Thyroid gland (tissue), 4 donors: ENCODE data around the gene ANXA2.
A peak's percentile ranks its signal among the peaks of the same experiment; 100 is the strongest.

Source experiments
- POLR2A ChIP-seq, 2 donors: fragments of 450-650 bp; IDR thresholded peaks; one replicate each; pipeline ENCODE4 v1.6.1; 2017; ENCODE audit warnings: antibody characterized with exemption in 2 of 2, mild to moderate bottlenecking in 2 of 2, moderate library complexity in 1 of 2
- TF ChIP-seq, protein P1 (sequence below), 6 experiments: fragments of 200-600 bp in 3 of 6; fragments of 450-650 bp in 3 of 6; sonication (generic) in 3 of 6; IDR thresholded peaks; one replicate each; pipeline ENCODE4 v1.5.1; 2016 to 2019; ENCODE audit warnings: antibody characterized with exemption in 6 of 6, mild to moderate bottlenecking in 2 of 6, inconsistent platforms in 1 of 6, moderate library complexity in 1 of 6

DNA sequence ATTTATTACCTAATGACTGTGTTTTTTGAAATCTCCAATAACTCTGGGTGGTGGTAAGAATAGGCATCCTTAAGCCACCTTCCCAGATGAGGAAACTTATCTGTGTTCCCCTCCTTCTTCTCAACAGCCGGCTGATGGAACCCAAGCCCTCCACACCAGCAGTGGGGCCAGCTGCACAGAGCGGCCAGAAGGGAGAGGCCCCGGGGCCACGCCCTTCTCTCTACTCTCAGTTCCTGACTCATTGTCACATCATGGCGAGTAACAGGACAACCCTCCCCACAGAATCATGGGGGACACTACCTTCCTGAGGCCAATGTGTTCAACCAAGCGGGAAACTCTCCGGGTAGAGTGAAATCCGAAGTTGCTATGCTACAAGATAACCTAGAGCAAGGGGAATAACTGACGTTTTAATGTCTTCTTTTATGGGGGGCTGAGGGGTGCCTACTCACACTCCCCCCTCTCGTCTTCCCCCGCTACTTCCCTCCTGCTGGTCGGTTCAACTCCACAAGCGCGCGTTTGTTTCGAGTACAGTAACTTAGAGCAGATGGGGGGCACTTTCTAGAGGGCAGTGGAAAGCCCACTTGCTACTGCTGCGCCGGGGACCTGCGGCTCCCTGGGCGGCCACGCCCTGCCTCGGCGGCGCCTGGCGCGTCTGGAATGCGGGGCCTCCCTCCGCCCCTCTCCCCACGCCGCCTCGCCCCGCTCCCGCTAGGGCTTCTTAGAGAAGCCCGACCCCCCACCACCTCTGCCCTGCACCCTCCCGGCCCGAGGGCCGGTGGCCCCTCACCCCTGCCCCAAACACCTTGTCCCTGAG lies 621 bp downstream of the ANXA2 start:
- TF ChIP-seq, protein P1, sequence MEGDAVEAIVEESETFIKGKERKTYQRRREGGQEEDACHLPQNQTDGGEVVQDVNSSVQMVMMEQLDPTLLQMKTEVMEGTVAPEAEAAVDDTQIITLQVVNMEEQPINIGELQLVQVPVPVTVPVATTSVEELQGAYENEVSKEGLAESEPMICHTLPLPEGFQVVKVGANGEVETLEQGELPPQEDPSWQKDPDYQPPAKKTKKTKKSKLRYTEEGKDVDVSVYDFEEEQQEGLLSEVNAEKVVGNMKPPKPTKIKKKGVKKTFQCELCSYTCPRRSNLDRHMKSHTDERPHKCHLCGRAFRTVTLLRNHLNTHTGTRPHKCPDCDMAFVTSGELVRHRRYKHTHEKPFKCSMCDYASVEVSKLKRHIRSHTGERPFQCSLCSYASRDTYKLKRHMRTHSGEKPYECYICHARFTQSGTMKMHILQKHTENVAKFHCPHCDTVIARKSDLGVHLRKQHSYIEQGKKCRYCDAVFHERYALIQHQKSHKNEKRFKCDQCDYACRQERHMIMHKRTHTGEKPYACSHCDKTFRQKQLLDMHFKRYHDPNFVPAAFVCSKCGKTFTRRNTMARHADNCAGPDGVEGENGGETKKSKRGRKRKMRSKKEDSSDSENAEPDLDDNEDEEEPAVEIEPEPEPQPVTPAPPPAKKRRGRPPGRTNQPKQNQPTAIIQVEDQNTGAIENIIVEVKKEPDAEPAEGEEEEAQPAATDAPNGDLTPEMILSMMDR (IDR thresholded peaks at IDR 0.05), result no peak
- peak in 1 of 2 donors; percentile 59 for TF ChIP-seq POLR2A (IDR thresholded peaks at IDR 0.05)
